Left kidney (tissue), 2 donors: Measurements from ENCODE around the gene CYGB. TPM values are rescaled to one million over a fixed set of nuclear protein-coding genes. Genes with fewer than 3 reads are reported as not detected.
"Not testable (repeated sequence)": the region's sequence is repeated elsewhere in the genome, so short reads cannot be mapped to it uniquely, and the experiment has no call there.

Experiments used
- DNase-seq: peaks from one replicate; pipeline ENCODE4 v3.0.0-alpha.2; 2013
- polyA plus RNA-seq: library from polyadenylated mRNA; unstranded; fragments of 120-200 nt; gene quantifications from one replicate; pipeline ENCODE4 v1.2.1, GENCODE V29; 2013; ENCODE audit not compliant: insufficient read length

CYGB gene
- polyA plus RNA-seq, 1 donor = 11.0 TPM

DNA sequence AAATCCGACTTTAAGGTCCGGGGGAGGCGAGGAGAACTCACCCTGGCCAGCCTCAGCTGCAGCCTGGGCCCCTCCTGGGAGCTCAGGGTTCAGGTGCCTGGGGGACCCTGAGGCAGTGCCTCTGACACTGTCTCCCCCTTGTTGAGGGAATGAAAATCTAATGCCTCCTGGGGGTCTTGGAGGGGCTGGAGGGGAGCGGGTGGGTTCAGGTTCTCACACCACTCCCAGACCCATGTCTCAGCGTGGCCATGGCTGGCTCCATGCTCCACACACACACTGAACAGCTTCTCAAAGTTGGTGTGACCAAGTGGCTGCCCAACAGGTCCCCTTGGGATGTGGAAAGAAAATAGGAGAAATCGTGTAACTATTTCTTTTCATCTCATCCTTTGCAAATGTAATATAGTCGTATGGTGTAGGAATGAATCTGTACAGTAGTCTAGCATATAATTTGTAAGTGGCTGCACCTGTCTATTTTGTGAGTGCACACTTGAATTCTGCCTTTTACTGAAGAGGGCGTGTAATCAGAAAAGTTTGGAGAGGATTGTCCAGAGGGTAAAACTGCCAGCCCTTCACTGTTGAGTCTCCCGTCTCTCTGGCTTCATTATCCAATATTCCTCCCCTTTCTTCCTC lies 1.5 kb upstream of the CYGB start:
- DNase-seq = no peak

DNA sequence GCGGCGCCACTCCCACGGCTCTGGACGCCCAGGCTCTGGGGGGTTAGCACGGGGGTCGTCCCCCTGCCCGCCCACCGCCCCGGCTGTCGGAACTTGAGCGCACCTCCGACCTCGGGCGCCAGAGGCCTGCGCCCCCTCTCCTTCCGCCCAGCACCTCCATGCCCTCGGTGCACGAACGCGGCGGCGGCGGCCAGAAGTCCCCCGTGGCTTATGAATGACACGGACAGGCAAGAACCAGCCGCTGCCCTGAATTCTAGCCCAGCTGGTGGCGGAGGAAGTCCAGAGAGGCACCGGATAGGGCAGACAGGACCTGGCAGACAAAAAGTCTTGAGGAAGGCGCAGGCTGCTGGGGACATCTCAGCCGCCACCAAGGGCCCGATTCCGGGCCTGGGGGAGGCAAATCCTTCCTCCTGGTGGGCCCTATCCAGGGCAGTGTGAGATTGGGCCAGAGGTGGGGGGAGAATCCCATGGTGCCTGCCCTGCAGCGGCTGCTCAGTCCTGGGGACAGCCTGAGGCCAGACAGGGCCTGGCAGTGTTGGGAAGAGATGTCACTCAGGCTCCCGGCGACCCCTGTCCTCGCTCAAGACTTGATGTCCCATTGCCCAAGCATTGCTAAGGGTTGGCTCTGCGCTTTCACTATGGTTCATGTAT lies 897 bp upstream of the CYGB start:
- no peak for DNase-seq

DNA sequence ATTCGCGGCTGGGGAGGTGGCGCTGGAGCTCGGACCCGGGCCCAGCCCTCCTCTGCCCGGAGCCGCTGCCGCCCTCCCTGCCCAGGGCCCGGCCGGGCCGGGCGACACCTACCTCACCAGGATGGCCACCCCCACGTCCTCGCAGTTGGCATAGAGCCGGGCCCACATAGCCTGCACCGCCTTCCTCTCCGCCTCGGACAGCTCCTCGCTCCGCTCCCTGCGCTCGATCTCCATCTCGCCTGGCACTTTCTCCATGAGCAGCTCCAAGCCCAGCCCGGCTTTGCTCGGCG lies 276 bp downstream of the CYGB start:
- no peak for DNase-seq

DNA sequence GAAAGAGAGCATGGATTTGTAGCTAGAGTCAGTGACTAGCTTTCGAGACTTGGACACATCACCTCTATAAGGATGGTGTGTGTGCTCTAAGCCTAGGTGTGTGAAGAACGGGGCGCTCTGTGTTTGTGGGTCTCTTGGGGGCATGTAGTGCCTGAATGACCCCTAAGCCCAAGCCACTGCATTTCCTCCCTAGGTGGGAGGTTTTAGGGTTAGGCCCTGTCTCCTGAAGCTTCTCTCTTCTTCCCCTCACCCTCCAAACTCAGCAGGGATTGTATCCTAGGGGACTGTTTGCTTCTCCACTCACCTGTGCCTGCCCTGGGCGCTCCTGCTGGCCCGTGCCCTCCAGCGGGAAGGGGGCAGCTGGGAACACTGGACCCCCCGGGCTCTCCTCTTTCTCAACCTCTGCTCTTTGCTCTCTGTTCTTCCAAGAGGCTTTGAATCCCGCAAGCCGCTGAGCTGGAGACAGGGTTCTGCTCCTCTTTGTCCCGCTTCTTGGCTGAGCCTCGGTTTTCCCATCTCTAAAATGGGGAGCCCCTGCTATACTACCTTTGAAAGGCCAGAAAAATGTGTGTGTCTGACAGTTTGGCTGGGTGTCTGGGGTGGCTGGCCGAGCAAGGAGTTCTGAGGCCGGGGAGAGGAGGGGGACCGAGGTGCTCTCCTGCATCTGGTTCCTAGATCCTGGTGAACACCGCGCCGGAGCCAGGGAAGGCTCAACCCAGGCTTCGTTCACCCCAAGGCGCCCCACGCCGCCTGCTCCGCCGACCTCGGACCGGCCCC lies 810 bp downstream of the CYGB start:
- no peak for DNase-seq

DNA sequence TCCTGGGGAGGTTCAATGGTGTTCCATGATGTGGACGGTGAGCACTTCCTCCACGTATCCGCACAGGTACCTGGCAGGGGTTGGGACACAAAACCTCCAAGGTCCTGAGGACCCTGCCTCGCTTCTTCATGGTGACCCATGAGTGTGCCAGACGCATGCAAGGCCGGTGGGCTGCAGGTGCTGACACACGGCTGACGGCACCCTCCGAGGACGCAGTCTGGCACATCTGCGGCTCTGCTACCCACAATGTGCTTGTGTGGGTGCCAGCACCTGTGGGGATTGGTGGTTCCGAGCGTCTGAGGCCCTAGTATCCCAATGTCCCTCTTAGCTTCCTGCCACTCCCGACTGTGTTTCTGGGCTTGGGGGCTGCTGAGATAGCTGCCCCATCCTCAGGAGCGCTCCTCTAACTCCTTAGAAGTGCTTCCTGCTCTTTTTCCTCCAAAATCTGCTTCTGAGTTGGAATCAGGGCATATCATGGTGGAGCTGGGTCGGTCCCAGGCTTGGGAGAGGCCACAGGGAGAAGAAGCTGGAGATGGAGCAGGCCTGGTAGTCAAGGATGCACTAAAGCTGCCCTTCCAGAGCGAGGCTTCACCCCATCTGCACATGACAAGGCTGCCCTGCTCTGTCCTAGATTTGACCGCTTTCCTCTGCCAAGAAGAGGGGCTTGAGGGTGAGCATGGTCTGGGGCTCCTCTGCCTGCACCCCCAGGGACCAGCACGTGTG lies 1.6 kb downstream of the CYGB start:
- no peak for DNase-seq

DNA sequence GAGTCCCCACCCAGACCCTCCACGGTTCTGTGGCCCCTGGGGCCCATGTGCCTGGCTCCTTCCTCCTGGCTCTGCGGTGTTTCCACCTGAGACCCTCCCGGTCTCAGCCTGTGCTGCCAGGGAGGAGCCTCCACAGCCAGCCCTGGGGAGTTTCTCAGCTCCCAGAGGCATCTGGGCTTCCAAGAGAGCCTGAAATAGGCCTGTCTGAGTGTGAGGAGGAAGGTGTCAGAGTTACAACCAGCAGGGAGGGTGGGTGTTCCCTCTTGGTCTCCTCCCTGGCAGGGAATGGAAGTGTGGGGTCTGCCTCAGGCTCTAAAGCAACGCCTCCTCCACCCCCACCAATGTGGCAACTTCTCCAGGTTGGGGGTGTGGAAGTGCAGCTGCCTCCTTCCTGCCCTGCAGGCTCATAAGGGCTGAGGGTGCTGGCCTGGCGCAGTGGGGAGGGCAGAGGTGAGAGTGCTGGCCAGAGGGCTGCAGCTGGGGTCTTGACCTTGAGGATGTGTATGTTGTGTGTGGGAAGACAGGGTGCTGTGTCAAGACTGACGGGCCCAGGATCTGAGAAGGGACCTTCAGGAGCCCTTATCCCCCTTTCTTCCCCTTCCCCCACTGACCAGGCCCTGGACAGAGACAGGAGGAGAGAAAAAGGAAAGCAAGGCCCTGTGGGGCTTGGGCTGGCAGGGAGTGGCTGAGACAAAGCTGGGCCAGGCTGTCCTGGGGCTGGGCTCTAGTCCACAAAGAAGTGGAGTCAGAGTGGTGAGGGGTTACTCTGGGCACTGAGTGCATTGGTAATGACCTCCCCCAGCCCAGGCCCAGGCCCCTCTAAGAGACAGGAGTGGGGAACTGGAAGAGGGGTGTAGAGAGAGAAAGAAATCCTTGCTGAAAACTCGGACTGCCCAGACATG lies 2.4 kb downstream of the CYGB start:
- no peak for DNase-seq

DNA sequence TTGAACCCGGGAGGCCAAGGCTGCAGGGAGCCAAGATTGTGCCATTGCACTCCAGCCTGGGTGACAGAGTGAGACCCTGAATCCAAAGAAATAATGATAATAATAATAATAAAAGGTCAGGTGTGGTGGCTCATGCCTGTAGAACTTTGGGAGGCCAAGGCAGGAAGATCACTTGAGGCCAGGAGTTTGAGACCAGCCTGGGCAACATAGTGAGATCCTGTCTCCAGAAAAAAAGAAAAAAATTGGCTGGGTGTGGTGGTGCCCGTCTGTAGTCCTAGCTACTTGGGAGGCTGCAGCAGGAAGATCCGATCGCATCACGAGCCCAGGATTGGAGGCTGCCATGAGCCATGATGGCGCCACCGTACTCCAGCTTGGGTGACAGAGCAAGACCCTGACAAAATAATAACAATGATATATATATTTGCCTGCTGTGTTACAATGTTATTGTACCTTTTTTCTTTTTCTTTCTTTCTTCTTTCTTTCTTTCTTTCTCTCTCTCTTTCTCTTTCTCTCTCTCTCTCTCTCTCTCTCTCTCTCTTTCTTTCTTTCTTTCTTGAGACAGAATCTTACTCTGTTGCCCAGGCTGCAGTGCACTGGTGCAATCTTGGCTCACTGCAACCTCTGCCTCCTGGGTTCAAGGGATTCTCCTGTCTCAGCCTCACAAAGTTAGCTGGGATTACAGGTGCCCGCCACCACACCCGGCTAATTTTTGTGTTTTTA lies 3.7 kb downstream of the CYGB start:
- DNase-seq = not testable (repeated sequence)

DNA sequence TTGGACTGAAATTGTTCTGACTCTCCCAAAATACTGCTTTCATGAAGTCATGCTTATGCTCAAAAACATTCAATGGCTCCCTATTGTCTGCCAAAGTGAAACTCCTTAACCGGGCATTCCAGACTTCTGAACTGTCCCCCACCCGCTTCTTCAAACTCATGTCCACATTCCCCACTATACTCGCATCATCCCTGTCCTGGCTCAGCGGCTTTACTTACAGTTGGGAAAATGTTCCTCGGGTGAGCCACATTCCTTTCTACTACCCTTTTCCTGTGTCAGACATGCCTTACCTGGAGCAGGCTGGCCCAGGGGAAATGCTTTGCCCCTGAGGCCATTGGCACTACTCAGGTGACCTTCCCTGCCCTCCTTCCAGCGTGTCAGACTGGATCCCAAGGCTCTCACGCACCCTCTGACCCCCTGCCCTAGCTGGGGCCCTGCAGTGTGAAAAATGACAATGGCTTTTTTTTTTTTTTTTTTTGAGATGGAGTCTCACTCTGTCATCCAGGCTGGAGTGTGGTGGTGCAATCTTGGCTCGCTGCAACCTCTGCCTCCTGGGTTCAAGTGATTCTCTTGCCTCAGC lies 5.3 kb downstream of the CYGB start:
- DNase-seq = no peak

DNA sequence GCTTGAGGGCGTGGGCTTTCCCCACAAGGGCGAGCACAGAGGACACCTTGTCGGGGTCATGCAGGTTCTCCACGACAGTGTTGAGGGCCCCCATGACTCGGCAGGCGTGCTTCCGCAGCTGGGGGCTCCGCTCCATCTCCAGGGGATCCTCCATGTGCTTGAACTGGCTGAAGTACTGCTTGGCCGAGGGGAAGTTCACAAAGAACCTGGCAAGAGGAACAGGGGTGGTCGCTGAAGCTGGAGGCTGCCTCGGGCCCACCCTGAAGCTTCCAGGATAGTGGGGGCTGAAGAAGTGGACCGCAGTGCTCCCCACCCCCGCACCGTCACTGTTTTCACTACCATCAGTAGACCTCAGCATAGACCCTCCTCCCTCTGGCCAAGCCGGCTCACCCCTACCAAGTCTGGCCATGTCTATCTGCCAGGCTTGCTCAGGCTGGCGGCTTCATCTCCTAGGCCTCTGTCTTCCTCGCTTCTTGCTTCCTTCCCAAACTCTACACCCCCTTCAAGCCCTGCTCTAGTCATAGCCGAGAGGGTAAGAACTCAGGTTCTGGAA lies 5.9 kb downstream of the CYGB start:
- DNase-seq = no peak

DNA sequence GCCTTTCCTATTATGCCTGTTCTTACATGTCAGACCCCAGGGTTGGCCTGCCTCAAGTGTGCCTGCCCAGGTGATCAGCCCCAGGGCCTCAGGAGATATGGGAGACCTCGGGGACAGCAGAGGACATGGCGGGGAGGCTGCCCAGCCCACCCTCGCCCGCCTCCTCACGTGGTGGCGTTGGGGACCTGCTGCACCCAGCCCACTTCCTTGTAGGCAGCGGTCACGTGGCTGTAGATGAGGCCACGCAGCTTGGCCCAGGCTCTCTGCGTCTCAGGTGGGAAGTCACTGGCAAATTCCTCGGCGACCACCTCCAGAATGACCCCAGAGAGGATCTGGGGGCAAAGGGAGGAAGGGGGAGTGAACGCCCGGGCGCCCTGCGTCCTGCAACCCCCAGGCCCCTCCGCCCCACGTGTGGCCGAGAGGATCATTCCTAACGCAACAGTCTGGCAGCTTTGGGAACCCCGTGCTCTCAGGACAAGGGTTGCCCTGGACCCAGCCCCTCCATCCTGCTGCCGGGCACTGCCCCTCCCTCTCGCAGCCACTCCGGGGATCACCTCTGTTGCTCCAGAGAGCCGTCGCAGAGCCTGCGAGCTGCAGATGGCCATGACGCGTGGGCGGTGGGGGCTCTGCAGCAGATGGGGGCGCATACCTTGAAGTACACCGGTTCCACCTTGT lies 6.6 kb downstream of the CYGB start:
- no peak for DNase-seq

DNA sequence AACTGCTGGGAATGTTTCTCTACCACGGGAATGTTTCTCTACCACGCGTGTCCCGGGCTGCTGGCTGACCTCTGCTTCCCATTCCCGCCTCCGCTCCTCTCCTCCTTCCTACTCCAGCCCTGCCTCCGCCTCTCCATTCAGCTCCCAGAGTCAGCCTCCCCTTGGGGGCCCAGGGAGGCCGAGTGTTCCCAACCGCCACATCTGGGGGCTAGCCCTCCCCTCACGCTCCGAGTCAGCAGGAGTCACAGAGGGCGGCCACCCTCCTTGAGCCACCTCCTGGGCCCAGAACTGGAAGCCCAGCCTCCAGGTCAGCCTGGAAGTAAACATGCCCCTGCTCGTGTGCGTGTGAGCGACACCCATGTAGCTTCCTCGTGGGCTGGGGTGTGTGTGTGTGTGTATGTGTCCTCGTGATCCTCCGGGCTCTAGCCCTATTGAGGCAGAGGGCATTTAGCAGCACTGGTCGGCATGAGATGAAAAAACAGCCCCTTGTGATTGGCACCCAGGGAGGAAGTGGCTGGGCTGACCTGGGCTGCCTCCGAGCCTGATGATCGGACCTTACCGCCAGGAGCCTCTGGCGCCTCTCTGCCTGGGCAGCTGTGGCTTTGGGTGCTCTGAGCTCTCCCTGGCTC lies 7.3 kb downstream of the CYGB start:
- no peak for DNase-seq

DNA sequence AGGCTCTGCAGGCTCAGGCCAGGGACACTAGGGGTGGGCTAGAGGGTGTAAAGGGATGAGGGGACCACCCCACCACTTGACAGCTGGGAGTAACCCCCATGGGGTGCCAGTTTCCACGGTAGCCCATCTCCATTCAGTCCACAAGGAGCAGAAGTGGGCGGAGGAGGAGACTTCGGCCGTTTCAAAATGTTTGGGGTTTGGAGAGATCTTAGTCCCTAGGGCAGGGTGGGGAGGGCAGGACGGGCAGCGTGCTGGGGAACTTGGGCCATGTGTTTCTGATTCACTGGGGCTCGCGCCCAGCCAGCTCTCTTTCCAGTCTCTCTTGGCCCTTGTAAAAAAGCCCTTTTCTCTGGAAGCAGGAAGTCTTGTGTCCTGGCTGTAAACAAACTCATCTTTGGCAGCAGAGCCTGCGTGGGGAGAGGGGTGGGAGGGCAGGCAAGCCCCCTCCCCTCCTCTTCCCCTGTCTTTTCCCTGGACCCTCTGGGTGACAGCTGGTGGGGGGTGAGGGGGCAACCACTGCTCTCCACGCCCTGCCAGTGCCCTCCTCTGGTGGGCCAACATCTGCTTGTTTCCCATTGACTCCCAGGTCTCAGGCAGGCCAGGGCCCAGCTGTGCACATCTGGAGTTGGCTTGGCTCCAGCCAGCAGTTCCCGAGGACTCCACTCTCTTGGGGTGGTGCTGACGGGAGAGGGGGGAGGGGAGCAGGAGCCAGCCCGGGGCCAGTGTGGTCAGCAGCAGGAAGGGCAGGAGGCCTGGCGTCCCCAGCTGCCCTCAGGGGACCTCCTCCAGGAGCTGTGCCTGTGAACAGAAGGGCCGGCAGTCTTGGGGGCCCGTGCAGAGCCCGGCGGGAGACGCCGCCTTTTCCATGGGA lies 8.1 kb downstream of the CYGB start:
- peak; percentile 80 for DNase-seq

DNA sequence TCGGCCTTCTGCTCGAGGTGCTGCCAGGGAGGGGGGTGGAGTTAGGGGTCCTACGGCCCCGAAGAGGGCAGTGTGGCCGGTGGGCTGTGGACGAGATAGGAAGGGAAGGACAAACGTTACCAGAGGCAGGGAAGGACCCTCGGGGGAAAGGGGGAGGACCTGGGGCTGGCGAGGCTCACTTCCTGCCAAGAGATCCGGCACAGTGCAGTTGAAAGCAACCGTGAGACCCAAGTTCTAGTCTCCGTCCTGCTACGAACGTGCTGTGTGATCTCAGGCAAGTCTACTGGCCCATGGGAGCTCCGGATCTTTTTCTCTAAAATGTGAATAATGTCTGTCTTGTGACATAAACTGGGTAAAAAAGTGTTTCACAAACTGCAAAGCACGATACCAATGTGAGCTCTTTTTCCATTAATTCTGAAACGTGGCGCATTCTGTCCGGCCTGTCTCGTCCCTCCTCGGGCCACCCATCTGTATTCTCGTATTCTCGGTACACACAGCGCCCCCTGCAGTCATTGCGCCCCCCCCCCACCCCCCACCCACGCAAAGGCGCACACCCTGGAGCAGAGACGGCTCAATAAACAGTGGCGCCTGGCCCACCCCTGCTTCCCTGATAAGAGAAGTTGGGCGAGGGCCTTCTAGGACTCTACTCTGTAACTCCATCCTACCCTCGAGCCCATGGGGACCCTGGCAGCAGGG lies 8.8 kb downstream of the CYGB start:
- no peak for DNase-seq

DNA sequence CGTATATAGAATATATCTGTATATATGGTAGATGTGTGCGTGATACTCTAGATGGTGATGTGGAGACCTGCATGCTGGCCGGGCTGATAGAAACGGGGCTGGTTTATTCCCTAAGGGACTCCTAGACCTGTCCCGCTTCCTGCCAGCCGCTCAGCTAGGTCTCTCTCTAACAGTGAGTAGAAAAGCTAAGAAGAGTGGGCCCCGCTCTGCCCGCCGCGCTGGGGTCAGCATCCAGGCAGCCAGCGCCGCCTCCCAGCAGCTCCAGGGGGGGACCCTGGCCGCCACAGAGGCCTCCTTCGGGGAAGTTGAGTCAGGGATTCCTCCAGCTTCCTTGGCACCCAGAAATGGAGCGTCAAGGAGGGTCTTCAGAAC lies 9.4 kb downstream of the CYGB start:
- DNase-seq = no peak

DNA sequence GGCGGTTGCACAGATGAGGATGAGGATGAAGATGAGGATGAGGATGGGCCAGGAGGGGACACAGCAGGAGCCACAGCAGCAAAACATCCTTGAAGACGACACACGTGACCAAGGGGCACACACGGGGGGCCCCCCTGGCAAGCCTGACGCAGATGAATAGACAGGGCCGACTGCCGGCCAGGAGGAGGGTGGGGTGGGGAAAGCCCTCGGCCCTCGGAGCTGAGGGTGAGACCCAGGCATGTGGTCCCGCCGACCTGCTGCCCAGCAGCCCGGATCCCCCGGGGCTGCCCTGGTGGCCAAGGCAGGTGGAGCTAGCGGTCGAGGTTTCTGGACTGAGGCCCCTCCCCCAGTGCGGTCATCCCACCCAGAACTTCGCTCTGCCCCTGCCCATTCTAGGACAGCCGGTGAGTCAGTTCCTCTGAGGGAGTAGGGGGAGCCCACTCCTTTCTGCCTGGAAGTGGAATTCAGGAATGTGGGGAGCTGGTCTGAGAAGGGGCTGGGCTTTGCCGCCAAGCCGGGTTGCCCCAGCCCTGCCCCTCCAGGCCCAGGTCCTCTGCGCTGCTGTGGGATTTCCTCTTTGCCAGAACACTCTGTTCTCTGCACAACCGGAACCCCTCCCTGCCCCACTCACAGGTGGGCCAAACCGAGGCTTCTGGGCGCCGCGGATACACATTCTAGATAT lies 9.9 kb downstream of the CYGB start:
- no peak for DNase-seq

DNA sequence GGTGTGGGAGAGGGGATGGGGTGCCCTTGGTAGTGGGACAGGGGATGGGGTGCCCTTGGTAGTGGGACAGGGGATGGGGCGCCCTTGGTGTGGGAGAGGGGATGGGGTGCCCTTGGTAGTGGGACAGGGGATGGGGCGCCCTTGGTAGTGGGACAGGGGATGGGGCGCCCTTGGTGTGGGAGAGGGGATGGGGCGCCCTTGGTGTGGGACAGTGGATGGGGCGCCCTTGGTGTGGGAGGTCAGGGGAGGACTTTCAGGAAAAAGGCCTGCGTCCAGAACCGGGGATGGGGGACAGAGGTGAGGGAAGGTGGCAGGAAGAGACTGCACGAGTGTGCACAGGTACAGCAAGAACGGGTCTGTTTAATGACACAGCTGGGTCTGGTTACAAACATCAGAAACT lies 10.5 kb downstream of the CYGB start:
- not testable (repeated sequence) for DNase-seq

DNA sequence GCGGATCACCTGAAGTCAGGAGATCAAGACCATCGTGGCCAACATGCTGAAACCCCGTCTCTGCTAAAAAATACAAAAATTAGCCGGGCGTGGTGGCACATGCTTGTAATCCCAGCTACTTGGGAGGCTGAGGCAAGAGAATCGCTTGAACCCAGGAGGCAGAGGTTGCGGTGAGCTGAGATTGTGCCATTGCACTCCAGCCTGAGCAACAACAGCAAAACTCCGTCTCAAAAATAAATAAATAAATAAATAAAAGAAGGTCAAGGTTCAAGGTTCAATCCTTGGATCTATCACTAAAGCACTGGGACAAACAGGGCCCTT lies 12.0 kb downstream of the CYGB start:
- not testable (repeated sequence) for DNase-seq
